Fibroblast of the aortic adventitia (primary cell): ENCODE results near the gene XPNPEP1. TPM values are rescaled to one million over a fixed set of nuclear protein-coding genes. Genes with fewer than 3 reads are reported as not detected.

ENCODE experiments used
- DNase-seq: peaks from one replicate; pipeline ENCODE4 v3.0.0-alpha.2; 2010; ENCODE audit warnings: low read depth
- H3K4me3 ChIP-seq: 2 replicates; pipeline ENCODE4 v1.5.1; 2011; ENCODE audit warnings: low read depth, mild to moderate bottlenecking, control low read depth, low read length, moderate library complexity
- CTCF ChIP-seq: IDR thresholded peaks from 2 replicates; pipeline ENCODE4 v1.5.1; 2011; ENCODE audit warnings: mild to moderate bottlenecking, low read length, control low read depth, inconsistent platforms; ENCODE audit not compliant: insufficient read depth
- total RNA-seq: library from RNA; depleted of rRNA; stranded (reverse); fragments of >200 nt; gene quantifications from 2 replicates; pipeline ENCODE4 v1.2.3, GENCODE V29; 2012; ENCODE audit warnings: low replicate concordance

The XPNPEP1 gene
- total RNA-seq, 1 donor: 103 TPM

GRCh38 chr10:109947111-109947920, 24.0 kb upstream of the XPNPEP1 start:
- TF ChIP-seq CTCF: no peak
- DNase-seq: peak; percentile 38
- H3K4me3 ChIP-seq: no peak overlapping the region

GRCh38 chr10:109946680-109947079, 23.4 kb upstream of the XPNPEP1 start:
- no peak for TF ChIP-seq CTCF
- DNase-seq: no peak
- H3K4me3 ChIP-seq: no peak overlapping the region

- H3K4me3 ChIP-seq: no peak overlapping the region
- no peak for DNase-seq
- no peak for TF ChIP-seq CTCF
Measured at GRCh38 chr10:109945473-109946177, 22.3 kb upstream of the XPNPEP1 start.

- DNase-seq: no peak
- H3K4me3 ChIP-seq: no peak overlapping the region
- TF ChIP-seq CTCF: no peak
Measured at GRCh38 chr10:109944613-109945012, 21.3 kb upstream of the XPNPEP1 start.

- no peak for DNase-seq
- no peak for TF ChIP-seq CTCF
- H3K4me3 ChIP-seq: no peak overlapping the region
Measured at GRCh38 chr10:109941236-109941862, 18.0 kb upstream of the XPNPEP1 start.

- no peak for TF ChIP-seq CTCF
- no peak overlapping the region for H3K4me3 ChIP-seq
- no peak for DNase-seq
Measured at GRCh38 chr10:109940553-109940952, 17.2 kb upstream of the XPNPEP1 start.
